ENCODE results near the gene SPART.
A peak's percentile ranks its signal among the peaks of the same experiment; 100 is the strongest.
"Not testable (repeated sequence)": the region's sequence is repeated elsewhere in the genome, so short reads cannot be mapped to it uniquely, and the experiment has no call there.

SPART gene

DNA sequence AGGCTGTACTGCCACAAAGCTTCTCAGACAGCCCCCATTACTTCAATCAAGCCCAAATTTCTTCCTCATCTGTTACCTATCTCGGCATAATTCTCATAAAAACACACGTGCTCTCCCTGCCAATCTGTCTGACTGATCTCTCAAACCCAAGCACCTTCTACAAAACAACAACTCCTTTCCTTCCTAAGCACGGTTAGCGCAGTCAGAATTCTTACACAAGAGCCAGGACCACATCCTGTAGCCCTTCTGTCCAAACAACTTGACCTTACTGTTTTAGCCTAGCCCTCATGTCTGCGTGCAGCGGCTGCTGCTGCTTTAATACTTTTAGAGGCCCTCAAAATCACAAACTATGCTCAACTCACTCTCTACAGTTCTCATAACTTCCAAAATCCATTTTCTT is 26.4 kb downstream of the SPART start:
- not testable (repeated sequence) for DNase-seq (ENCODE audit: low spot score)

DNA sequence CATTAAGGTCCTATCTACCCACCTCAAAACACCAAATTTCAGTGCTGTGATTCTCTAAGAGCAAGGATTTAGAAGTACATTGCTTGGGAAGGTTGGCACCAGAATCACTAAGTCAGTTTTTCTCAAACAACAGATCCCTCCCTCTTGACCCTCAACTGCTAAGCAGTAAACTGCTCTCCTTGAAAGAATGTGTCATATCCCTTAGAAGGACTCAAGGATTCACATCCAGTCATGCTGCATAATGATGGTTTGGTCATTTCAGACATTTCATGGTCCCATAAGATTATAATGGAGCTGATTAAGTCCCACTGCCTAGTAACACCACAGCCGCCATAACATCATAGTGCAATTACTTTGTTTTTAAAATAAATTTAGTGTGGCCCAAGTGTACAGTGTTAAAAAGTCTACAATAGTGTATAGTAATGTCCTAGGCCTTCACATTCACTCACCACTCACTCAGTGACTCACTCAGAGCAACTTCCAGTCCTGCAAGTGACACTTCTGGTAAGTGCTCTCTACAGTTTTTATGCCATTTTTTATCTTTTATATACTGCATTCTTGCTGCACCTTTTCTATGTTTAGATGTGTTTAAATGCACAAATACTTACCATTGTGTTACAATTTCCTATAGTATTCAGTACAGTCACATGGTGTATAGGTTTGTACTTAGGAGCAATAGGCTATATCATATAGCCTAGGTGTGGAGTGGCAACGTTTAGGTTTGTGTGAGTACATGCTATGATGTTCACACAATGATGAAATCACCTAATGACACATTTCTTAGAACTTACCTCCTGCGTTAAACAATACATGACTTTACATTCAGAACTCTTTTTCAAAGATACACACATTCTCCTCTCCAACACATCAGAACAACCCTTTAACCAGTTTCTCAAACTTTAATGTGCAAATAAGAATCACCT is 32.9 kb downstream of the SPART start:
- DNase-seq (ENCODE audit: low spot score), result no peak

DNA sequence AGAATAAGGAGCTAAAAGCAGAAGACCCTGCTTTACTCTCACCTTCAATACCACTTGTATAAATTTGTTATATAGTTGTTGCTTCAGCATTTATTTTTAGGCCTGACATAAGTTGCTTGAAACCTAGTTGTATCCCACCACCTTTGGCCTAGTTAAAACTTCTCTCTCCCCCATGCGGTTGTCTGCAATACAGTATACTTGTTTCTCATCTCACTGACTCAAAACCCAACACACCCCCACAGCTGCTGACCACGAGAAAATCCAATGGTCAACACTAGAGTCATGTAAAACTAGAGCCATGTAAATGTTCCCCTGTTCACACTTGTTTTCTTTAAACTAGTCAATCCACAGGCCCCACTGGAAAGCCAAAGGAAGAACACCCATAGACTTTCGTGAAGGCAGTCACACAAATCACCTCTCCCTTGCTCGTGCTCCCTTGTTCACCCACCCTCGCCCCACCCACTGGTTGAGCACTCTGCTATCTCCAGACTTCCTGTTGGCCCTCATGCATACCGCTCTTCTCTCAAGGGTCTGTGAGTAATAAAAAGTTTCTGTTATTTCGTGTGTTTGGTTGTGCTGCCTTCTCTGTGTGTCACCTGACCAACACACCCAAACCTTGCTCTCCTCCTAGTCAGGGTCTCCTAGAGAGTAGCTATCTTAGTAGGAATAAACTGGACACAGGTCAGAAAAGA is 35.6 kb downstream of the SPART start:
- no peak for DNase-seq (ENCODE audit: low spot score)

DNA sequence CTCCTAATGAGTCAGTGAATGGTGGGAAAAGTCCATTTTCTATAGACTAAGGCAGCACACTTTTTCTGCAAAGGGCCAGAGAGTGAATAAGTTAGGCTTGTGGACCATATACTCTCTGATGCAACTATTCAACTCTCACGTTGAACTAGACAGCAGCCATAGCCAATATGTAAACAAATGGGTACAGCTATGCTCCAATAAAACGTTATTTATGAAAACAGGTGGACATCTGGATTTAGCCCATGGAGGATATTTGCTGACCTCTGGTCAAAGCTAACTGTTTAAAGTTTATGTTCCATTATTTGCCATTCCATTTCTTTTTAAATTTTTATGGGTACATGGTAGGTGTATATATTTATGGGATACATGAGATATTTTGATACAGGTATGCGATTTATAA is 43.9 kb downstream of the SPART start:
- no peak for DNase-seq (ENCODE audit: low spot score)

DNA sequence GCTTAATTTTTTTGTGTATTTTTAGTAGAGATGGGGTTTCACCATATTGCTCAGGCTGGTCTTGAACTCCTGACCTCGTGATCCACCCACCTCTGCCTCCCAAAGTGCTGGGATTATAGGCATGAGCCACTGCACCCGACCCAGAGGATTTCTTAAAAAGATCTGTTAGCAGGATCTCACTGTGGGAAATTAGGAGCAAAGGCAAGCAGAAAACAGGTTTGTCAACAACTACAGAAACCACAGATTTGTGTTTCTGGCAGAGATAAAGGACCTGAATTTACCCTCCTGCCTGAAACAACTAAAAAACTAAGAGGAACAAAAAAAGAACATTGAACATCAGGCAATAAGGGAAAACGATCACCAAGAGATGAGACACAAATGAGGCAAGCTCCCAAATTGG is 46.7 kb downstream of the SPART start:
- DNase-seq (ENCODE audit: low spot score), result not testable (repeated sequence)

DNA sequence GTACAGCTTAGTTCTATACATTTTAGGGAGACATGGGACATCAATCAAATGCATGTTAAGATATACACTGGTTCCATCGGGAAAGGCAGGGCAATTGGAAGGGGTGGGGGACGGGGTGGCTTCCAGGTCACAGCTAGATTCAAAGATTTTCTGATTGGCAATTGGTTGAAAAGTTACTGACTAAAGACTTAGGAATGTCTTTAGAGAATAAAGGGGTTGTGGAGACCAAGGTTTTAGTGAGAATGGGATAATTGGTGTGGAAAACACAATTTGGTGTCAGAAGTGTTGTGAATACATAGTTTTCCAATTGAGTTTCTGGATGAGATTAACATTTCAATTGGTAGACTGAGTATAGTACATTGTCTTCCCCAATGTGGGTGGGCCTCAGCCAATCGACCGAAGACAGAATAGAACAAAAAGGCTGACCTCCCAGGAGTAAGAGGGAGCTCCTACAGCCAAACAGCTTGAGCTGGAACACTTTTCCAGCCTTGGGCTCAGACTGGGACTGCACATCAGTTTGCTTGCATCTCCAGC is 47.6 kb downstream of the SPART start:
- DNase-seq (ENCODE audit: low spot score), result no peak

DNA sequence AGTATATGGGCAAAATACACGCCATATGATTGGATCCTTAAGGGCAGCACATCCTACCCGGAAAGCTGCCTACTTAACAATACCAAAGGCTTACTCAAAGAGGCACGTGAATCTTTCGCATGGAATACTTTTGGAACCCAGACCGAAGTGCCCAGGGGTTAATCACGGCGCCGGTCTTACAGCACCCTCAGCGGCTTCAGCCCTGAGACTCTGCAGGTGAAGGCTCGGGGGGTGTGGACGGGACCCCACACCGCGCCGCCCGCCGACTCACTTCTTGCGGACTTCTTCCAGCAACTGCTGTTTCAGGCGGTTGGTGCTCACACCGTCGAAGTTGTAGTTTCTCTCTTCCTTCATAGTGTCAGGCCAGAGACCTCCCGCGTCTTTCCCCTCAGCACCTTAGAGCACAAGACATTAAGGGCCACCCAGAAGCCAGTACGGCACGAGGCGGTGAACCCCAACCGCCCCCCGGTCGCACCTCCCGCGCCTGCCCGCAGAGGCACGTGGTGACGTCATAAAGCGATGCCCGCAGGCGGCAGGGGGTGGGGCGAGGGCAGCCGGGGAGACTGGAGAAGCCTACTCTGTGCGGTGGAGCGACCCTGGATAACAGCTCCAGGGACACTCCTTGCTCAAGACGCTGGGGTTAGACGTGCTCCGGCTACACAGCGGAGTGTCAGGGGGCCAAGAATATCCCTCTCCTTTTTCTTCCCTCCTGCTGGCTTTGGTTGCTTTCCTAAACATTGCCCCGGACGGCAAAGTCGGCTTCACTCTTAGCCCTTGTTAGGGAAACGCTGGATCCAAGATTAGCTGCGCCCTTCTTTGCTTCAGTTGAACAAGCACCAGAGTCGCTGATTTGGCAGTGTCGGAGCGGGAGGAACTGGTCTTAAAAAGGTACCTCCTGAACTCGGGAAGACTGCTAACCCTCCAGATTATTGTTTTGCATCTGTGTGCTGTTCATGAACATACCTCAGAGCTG is 48.5 kb downstream of the SPART start, which contains the start of gene CCDC169:
TSS of gene CCDC169 (minus strand) at position 449 of the 973 bp plus-strand sequence. CDS start at position 354, 95 bp downstream.
- peak; percentile 3 for DNase-seq (ENCODE audit: low spot score)

DNA sequence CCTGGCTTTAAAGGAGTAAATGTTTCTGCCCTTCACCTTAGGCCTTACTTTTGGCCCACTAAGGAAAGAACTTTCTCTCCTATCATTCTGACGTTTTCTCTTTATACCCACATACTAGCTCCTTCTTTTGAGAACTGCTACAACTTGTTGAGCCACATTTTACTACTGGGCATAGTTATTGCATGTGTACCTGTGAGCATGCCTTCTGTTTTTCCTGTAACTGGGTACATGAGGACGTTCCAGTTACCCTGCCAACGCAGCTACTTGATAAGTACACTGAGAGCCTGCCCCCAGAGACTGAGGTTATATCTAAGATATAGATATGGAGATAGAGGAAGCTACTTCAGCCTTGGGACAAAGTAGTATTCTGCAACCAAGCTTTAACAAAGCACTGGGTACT is 52.1 kb downstream of the SPART start:
- DNase-seq (ENCODE audit: low spot score), result no peak

DNA sequence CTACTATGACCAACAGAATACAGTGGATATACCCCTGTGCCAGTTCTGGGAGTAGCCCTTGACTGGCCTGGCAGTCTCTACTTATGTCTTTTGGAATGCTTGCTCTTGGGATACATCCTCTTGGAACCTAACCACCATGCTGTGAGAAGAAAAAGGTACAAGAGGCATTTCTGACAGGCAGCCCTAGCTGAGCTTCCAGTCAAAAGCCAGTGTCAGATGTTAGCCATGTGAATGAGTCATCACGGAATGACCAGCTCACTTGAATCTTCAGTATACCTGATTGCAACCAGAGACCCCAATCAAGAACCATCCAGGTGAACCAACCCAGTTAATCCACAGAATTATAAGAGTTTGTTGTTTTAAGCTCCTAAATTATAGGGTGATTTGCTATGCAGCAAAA is 52.7 kb downstream of the SPART start:
- no peak for DNase-seq (ENCODE audit: low spot score)

DNA sequence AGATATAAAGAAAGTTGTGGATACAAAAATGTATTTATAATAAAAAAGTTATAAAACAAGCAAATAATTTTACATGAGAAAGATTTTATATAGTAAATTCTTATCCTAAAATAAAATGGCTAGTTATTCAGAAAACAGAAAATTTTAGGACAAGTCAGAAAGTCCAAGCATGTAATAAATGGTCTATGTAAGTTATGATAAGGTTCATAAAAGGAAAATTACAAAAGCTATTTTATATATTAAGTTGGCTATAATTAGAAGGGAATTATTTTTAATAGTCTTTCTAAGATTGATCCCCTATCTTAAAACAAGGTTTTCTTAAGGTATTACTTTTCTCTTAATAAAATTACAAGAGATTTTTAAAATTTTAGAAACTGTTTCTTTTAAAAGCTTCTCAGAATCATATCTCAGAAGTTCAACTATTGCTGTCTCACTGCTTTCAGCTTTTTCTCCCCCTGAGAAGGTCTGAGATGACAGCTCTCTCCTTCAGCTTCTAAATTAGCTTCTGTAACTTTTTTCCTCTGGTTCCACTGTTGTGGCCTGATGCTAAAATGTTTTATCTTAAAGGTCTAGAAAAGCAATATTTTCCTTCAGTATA is 57.3 kb downstream of the SPART start:
- DNase-seq (ENCODE audit: low spot score), result no peak

DNA sequence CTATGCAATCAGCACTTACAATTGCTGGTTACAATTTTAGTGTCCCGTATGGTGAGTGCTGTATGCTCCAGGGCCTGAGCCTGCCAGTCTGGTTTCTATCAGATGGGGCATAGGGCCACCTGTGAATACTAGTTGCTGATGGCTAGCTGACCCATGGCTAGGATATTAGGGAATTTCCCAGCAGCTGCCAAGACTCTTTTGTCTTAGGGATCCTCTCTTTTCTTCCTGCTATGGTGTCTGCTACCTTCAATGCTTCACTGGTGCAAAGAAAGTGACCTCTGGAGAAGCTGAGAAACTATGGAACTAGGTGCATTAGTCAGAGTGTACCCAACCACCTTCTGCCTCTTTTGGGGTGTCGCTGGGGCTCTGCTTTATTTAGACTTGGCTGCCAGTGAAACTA is 60.2 kb downstream of the SPART start:
- DNase-seq (ENCODE audit: low spot score), result no peak

DNA sequence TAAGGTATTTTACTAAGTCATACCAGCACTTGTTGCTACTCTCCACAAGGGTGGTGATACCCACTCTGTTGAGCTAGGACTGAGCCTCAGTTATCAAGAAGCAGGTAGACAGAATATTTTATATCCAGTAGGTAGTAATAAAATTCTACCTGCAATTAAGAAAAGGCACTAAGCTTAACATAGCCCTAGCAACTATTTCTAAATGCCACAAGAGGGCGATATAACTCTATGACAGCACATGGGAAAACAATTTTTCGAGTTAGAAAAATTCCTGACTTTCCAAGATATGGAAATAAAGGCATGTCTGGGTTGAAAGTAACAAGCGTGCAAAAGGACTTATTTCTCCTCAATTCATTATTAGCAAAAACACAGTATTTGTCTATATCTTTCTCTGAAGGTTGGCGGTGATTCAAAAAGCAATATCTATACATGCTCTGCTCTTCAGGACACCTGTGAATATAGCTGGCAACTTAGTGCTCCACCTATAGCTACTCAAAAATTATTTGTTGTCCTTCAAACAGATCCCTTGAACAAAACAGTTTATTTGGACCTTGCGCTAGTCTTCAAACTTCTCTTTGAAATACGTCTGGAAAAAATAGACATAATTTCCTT is 63.3 kb downstream of the SPART start:
- DNase-seq (ENCODE audit: low spot score), result peak; percentile 40

DNA sequence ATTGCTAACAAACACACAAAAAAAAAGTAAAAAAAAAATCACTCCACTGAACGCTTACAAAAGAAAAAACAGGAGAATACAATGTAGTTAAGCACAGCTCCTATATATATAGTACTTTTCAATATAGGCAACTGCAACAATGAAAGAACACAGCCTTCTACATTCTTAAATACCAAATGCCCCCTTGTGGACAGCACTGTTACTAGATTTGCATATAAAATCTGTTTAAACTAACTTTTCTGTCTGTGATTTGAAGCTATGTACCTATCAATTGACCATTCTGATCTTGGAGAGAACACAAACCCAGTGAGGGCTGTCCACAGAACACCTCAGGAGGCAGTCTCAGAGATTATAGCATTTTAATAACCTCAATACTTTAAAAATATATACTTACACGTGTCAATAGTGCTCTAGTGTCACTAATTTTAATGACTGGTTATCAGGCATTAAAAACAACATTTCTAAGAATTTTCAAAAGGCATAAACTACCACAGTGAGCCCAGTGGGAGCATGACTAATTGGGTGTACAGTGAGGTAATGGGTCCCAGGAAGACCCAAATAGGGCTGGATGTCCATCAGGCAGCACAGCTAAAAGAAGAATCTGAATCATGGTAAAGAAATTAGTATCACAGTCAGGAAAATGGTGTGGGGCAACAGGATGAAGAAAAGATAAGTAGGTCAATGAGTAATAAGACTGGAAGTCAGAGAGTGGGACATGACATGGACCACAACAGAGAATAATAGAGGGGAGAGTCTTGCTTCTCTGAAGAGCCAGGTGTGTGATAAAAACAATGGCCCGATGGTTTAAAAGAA is 70.8 kb downstream of the SPART start:
- DNase-seq (ENCODE audit: low spot score), result peak; percentile 58

DNA sequence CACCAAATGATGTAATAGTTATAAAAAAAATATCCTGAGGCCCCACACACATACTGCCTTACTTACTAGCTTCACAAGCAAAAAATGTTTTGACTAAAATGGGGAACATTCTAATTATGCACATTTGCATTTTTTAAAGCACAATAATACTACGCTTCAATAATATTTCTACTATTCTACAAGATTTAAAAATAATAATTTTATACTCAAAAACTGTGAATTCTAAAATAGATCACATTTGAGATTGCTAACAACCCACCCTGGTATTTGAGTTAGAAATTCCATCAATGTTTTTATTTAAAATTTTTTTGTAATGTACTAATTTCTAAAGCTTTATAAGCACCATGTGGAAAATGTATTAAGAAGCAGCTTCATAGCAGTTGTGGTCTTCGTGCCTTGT is 72.8 kb downstream of the SPART start:
- no peak for DNase-seq (ENCODE audit: low spot score)

DNA sequence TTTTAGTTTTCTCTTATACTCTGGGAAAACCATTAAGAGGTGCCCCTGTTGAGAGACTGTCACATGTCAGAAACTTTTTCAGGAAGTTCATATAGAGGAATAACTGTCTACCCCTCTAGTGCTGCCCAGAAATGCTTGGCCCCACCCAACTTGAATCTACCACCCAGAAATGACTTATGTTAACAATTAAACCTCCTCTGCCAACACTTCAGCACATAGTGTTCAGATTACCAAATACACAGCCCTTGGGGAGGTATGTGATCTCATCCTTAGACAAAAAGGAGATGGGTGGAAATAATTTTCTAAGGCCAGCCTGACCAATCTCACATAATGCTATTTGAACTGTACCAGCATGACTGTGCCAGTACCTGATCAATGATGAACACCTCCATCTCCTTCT is 84.2 kb downstream of the SPART start:
- no peak for DNase-seq (ENCODE audit: low spot score)

DNA sequence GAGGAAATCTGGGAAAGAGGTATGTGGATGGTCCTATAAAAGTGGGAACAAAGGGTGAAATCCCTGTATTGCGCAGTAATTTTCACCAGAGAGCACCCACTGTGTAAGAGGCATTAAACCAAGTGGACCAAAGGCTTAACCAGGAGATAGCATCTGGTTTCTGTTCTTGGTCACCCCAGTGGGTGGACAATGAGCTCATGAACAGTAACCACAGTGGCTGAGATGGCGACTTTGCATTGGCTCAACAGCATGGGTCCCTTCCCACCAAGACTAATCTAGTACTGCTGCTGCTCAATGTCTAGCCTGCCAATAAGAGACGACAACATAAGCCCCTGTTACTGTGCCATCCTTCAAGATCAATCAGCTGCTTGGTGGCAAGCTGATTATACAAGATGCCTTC is 85.2 kb downstream of the SPART start:
- DNase-seq (ENCODE audit: low spot score), result no peak

DNA sequence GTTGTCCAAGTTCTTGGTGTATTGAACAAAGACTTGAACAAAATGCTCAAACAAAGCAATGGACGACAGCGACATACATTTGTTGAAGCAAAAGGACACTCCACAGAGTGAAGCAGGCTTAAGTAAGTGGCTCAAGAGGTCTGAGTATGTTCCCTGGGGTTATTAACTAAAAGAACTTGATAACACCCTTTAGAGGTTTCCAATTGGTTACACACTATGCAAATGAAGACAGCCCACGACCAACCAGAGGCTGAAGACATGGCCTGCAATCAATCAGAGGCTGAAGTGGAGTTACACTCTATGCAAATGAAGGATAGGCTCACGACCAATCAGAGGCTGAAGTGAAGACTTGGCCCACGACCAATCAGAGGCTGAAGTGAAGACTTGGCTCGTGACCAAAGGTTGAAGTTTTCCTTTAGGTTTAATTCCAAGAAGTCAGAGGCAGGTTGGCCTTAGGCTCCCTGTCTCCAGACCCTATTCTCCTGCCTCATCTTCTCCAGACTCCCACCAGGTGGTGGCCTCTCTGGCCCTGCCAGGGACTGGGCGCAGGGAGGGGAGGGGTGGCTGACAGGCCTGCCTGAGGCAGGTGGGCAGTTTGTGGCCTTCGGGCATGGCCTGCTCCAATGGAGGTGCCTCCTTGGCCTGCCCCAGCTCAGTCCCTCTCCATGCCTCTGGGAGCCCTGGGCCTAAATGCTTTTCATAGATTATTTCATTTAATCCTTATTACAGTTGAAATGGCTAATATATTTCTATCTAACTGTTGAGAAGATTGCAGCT is 86.6 kb downstream of the SPART start:
- peak; percentile 3 for DNase-seq (ENCODE audit: low spot score)

DNA sequence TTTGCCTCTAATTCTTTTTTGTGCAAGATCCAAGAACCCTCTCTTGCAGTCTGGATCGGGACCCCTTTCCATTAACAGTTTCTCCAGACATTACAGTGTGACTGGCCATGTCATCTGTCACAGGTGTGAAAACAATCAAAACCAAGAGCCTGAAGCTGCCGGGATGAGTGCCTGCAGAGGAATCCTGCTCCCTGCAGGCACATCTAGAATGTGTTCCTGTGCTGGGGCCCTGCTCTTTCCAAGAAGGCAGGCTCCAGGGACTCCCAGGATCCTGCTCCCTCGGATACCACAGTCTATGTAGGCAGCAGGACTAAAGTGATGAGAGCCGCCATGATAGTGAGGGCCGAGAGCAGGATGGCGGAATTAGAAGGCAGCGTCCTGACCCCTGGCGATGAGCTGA is 87.4 kb downstream of the SPART start:
- no peak for DNase-seq (ENCODE audit: low spot score)

Measured in NAMALWA (cell line).